H9 (cell line): ENCODE results near the gene SLC26A5. TPM values are rescaled to one million over a fixed set of nuclear protein-coding genes. Genes with fewer than 3 reads are reported as not detected.

Experiments used
- DNase-seq: peaks from one replicate; pipeline ENCODE4 v3.0.0-alpha.2; 2017
- H2AFZ ChIP-seq: one replicate; pipeline ENCODE4 v1.6.1; 2013; ENCODE audit warnings: mild to moderate bottlenecking, low read length, control low read depth, moderate library complexity
- H2AK5ac ChIP-seq: 2 replicates; pipeline ENCODE4 v1.6.1; 2013; ENCODE audit warnings: low read length, control low read depth, mixed read lengths; ENCODE audit not compliant: insufficient read length
- H2BK120ac ChIP-seq: one replicate; pipeline ENCODE4 v1.6.1; 2013; ENCODE audit warnings: low read depth, mild to moderate bottlenecking, low read length, control low read depth, inconsistent platforms; ENCODE audit not compliant: poor library complexity, severe bottlenecking
- H2BK12ac ChIP-seq: 2 replicates; pipeline ENCODE4 v1.6.1; 2013; ENCODE audit warnings: low read length, control low read depth, mixed read lengths, low read depth; ENCODE audit not compliant: insufficient read length
- H2BK15ac ChIP-seq: 2 replicates; pipeline ENCODE4 v1.6.1; 2013; ENCODE audit warnings: low read depth, low read length, control low read depth
- H2BK20ac ChIP-seq: one replicate; pipeline ENCODE4 v1.6.1; 2013; ENCODE audit warnings: low read depth, mild to moderate bottlenecking, low read length, control low read depth, inconsistent platforms; ENCODE audit not compliant: poor library complexity, severe bottlenecking
- H2BK5ac ChIP-seq: 2 replicates; pipeline ENCODE4 v1.6.1; 2013; ENCODE audit warnings: low read length, control low read depth, mixed read lengths; ENCODE audit not compliant: insufficient read length
- H3K14ac ChIP-seq: 2 replicates; pipeline ENCODE4 v1.6.1; 2013; ENCODE audit warnings: low read length, control low read depth; ENCODE audit not compliant: insufficient read depth
- H3K18ac ChIP-seq: 2 replicates; pipeline ENCODE4 v1.6.1; 2013; ENCODE audit warnings: low read depth, mild to moderate bottlenecking, mixed read lengths, low read length, control low read depth; ENCODE audit not compliant: insufficient read length
- H3K23ac ChIP-seq: 2 replicates; pipeline ENCODE4 v1.6.1; 2013; ENCODE audit warnings: low read length, control low read depth, mixed read lengths, low read depth; ENCODE audit not compliant: insufficient read length
- H3K23me2 ChIP-seq: 2 replicates; pipeline ENCODE4 v1.6.1; 2013; ENCODE audit warnings: low read depth, mild to moderate bottlenecking, mixed read lengths, low read length, control low read depth; ENCODE audit not compliant: insufficient read length, poor library complexity, severe bottlenecking
- H3K27ac ChIP-seq: 2 replicates; pipeline ENCODE4 v1.5.1; 2013; ENCODE audit warnings: low read length, control low read depth, mixed read lengths, low read depth; ENCODE audit not compliant: insufficient read length
- H3K27me3 ChIP-seq: 2 replicates; pipeline ENCODE4 v1.6.1; 2013; ENCODE audit warnings: low read length, control low read depth, inconsistent platforms; ENCODE audit not compliant: insufficient read depth
- H3K4ac ChIP-seq: 2 replicates; pipeline ENCODE4 v1.6.1; 2013; ENCODE audit warnings: low read depth, mild to moderate bottlenecking, control low read depth, inconsistent platforms, low read length, moderate library complexity
- H3K4me1 ChIP-seq: 2 replicates; pipeline ENCODE4 v1.6.1; 2013; ENCODE audit warnings: low read length, control low read depth, inconsistent platforms; ENCODE audit not compliant: insufficient read depth
- H3K4me2 ChIP-seq: 2 replicates; pipeline ENCODE4 v1.6.1; 2013; ENCODE audit warnings: low read length, control low read depth, mixed read lengths; ENCODE audit not compliant: insufficient read length, insufficient read depth
- H3K56ac ChIP-seq: 2 replicates; pipeline ENCODE4 v1.6.1; 2013; ENCODE audit warnings: low read depth, mild to moderate bottlenecking, mixed read lengths, low read length, control low read depth; ENCODE audit not compliant: insufficient read length
- H3K79me1 ChIP-seq: 2 replicates; pipeline ENCODE4 v1.6.1; 2013; ENCODE audit warnings: low read depth, mild to moderate bottlenecking, moderate library complexity, low read length, control low read depth, inconsistent platforms; ENCODE audit not compliant: insufficient read depth, poor library complexity, severe bottlenecking
- H3K79me2 ChIP-seq: 2 replicates; pipeline ENCODE4 v1.6.1; 2013; ENCODE audit warnings: low read length, control low read depth, inconsistent platforms; ENCODE audit not compliant: insufficient read depth
- H3K9ac ChIP-seq: 2 replicates; pipeline ENCODE4 v1.6.1; 2013; ENCODE audit warnings: low read length, control low read depth, mixed read lengths; ENCODE audit not compliant: insufficient read length; ENCODE audit errors: extremely low read depth
- H3K9me3 ChIP-seq: one replicate; pipeline ENCODE4 v1.6.1; 2013; ENCODE audit warnings: low read depth, low read length, inconsistent platforms; ENCODE audit not compliant: control insufficient read depth
- H3T11ph ChIP-seq: one replicate; pipeline ENCODE4 v1.6.1; 2013; ENCODE audit warnings: mild to moderate bottlenecking, low read length, control low read depth, inconsistent platforms
- H4K20me1 ChIP-seq: one replicate; pipeline ENCODE4 v1.6.1; 2013; ENCODE audit not compliant: control insufficient read depth, insufficient read length, insufficient read depth
- H4K5ac ChIP-seq: 2 replicates; pipeline ENCODE4 v1.6.1; 2013; ENCODE audit warnings: low read depth, mild to moderate bottlenecking, mixed read lengths, low read length, control low read depth; ENCODE audit not compliant: insufficient read length
- H4K8ac ChIP-seq: replicated peaks from 2 replicates; pipeline ENCODE4 v1.6.1; 2013; ENCODE audit warnings: low read length, control low read depth, mixed read lengths, low read depth; ENCODE audit not compliant: insufficient read length
- H4K91ac ChIP-seq: 2 replicates; pipeline ENCODE4 v1.6.1; 2013; ENCODE audit warnings: low read depth, mild to moderate bottlenecking, moderate library complexity, mixed read lengths, low read length, control low read depth; ENCODE audit not compliant: insufficient read length
- H3K27ac Mint-ChIP-seq, 3 experiments: 2 replicates in 2 of 3; 3 replicates in 1 of 3; pipeline ENCODE4 v1.8.0; 2020 to 2021; ENCODE audit warnings: mixed read lengths in 3 of 3, mild to moderate bottlenecking in 1 of 3, moderate library complexity in 1 of 3
- H3K27me3 Mint-ChIP-seq: 2 replicates; pipeline ENCODE4 v1.8.0; 2021; ENCODE audit warnings: low read depth, mild to moderate bottlenecking, moderate library complexity, mixed read lengths
- H3K36me3 Mint-ChIP-seq, 3 experiments: 2 replicates in 2 of 3; 3 replicates in 1 of 3; pipeline ENCODE4 v1.8.0; 2020 to 2021; ENCODE audit warnings: low read depth in 3 of 3, mixed read lengths in 3 of 3; ENCODE audit not compliant: insufficient read depth in 1 of 3
- H3K4me1 Mint-ChIP-seq, 2 experiments: 2 replicates each; pipeline ENCODE4 v1.8.0; 2020; ENCODE audit warnings: mixed read lengths in 2 of 2
- H3K4me3 Mint-ChIP-seq, 2 experiments: 2 replicates in 1 of 2; 3 replicates in 1 of 2; pipeline ENCODE4 v1.8.0; 2020 to 2021; ENCODE audit warnings: mild to moderate bottlenecking in 2 of 2, mixed read lengths in 2 of 2, moderate library complexity in 1 of 2
- H3K9me3 Mint-ChIP-seq, 2 experiments: 2 replicates in 1 of 2; 3 replicates in 1 of 2; pipeline ENCODE4 v1.8.0; 2020; ENCODE audit warnings: mild to moderate bottlenecking in 2 of 2, mixed read lengths in 2 of 2, moderate library complexity in 1 of 2
- WGBS: extraction: QIAGEN DNeasy Blood & Tissue Kit; methylation state at CpG from one replicate; pipeline ENCODE4 v1.1.7; 2013; ENCODE audit warnings: missing lambda C conversion rate, low lambda C conversion rate, mixed read lengths; ENCODE audit not compliant: insufficient read length; ENCODE audit errors: extremely low coverage; 5-methylcytosine and 5-hydroxymethylcytosine counted together
- total RNA-seq: library from RNA; stranded (reverse); gene quantifications from 2 replicates; pipeline ENCODE4 v1.2.1, GENCODE V29; 2021
- TF ChIP-seq, protein P1 (sequence below): fragments of 200-600 bp; sonication (generic); conservative IDR thresholded peaks from 3 replicates; pipeline ENCODE4 v1.8.0; 2021; ENCODE audit warnings: antibody characterized with exemption, mild to moderate bottlenecking

SLC26A5 gene
- total RNA-seq, 1 experiment from 2014 or later: not detected

DNA sequence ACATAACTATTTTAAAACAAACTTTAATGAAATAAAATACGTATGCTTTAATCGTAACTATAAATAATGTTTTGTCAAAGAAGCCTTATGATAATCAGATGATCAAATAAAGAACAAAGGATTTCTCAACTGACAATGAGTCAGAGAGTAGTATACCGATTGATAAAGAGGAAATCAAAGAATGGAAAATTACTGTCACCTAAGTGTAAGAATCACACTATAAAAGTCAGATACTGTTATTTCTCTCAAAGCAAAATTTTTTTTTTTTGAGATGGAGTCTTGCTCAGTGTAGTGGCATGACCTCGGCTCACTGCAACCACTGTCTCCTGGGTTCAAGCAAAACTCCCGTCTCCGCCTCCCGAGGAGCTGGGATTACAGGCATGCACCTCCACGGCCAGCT lies 120.3 kb downstream of the SLC26A5 start:
- Histone ChIP-seq H4K20me1 (no peaks in the 10 kb centered on the region), H3K18ac (no peak overlapping the region)
- H3K36me3 Mint-ChIP-seq: peaks cover 19 to 57% (median 54%) of the 10 kb centered on the region in 3 experiments; a peak in 6 of 7 replicates

More for the DNA sequence above, 120.3 kb downstream of the SLC26A5 start:
- Histone ChIP-seq H3K4me1 (no peaks in the 10 kb centered on the region), H3K9ac (no peak overlapping the region), H2BK20ac (no peak overlapping the region), H3K79me1 (no peaks in the 10 kb centered on the region), H4K91ac (no peak overlapping the region), H3K56ac (no peak overlapping the region), H3K23me2 (no peaks in the 10 kb centered on the region), H3K9me3 (no peaks in the 10 kb centered on the region), H2BK15ac (no peak overlapping the region), H3K23ac (no peak overlapping the region), H2AK5ac (no peak overlapping the region), H2BK12ac (no peak overlapping the region), H3K27ac (no peak overlapping the region), H2BK5ac (no peak overlapping the region), H3K4me2 (no peak overlapping the region), H2BK120ac (no peak overlapping the region), H2AFZ (no peak overlapping the region), H3K4ac (no peak overlapping the region), H3T11ph (no peak overlapping the region), H4K8ac (no peak overlapping the region), H3K27me3 (no peaks in the 10 kb centered on the region), H3K14ac (no peak overlapping the region), H4K5ac (no peak overlapping the region), H3K79me2 (no peaks in the 10 kb centered on the region)
- Mint-ChIP-seq H3K27me3 (no peaks in the 10 kb centered on the region), H3K9me3 (no peaks in the 10 kb centered on the region), H3K27ac (peak overlapping the region in 1 of 3 experiments; percentile 98; a peak in 2 of 7 replicates), H3K4me3 (no peak overlapping the region), H3K4me1 (peaks cover 6 to 28% of the 10 kb centered on the region in 2 experiments)
- TF ChIP-seq, protein P1, sequence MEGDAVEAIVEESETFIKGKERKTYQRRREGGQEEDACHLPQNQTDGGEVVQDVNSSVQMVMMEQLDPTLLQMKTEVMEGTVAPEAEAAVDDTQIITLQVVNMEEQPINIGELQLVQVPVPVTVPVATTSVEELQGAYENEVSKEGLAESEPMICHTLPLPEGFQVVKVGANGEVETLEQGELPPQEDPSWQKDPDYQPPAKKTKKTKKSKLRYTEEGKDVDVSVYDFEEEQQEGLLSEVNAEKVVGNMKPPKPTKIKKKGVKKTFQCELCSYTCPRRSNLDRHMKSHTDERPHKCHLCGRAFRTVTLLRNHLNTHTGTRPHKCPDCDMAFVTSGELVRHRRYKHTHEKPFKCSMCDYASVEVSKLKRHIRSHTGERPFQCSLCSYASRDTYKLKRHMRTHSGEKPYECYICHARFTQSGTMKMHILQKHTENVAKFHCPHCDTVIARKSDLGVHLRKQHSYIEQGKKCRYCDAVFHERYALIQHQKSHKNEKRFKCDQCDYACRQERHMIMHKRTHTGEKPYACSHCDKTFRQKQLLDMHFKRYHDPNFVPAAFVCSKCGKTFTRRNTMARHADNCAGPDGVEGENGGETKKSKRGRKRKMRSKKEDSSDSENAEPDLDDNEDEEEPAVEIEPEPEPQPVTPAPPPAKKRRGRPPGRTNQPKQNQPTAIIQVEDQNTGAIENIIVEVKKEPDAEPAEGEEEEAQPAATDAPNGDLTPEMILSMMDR: no peak
- no CpG with 5 or more reads among the region's 8 CpGs for WGBS
- no peak for DNase-seq

Other genes starting within 250 kb of the SLC26A5 start
- 84.9 and 90.6 TPM in 2 replicates for gene PMPCB, start 148.8 kb downstream of the SLC26A5 start, total RNA-seq
- gene DNAJC2, start 101.4 kb downstream of the SLC26A5 start, total RNA-seq: 57.9 and 59.0 TPM in 2 replicates
- gene PSMC2, start 98.6 kb downstream of the SLC26A5 start, total RNA-seq: 126 and 128 TPM in 2 replicates